GM12878 (cell line): ENCODE measurements around the gene TM4SF4. TPM values are rescaled to one million over a fixed set of nuclear protein-coding genes. Genes with fewer than 3 reads are reported as not detected.

Experiments used
- DPF2 ChIP-seq: fragments of 450-650 bp; IDR thresholded peaks from 2 replicates; pipeline ENCODE4 v1.6.1; 2017; ENCODE audit warnings: mild to moderate bottlenecking
- EZH2 ChIP-seq: IDR thresholded peaks from 2 replicates; pipeline ENCODE4 v1.6.1; 2012; ENCODE audit warnings: low read depth, mild to moderate bottlenecking, control low read depth, inconsistent platforms, low read length, borderline replicate concordance; ENCODE audit not compliant: control insufficient read depth
- IKZF2 ChIP-seq, 2 experiments: fragments of 450-650 bp; IDR thresholded peaks; 2 replicates each; pipeline ENCODE4 v1.6.1; 2017; ENCODE audit warnings: mild to moderate bottlenecking in 2 of 2, moderate library complexity in 2 of 2
- JUND ChIP-seq: IDR thresholded peaks from 2 replicates; pipeline ENCODE4 v1.6.1; 2012; ENCODE audit warnings: low read depth, mild to moderate bottlenecking, low read length, improper control_type of control experiment, moderate library complexity
- NRF1 ChIP-seq: conservative IDR thresholded peaks from 2 replicates; pipeline ENCODE4 v1.6.1; 2011; ENCODE audit warnings: mild to moderate bottlenecking, low read depth, low read length, improper control_type of control experiment
- PAX5 ChIP-seq: IDR thresholded peaks from 2 replicates; pipeline ENCODE4 v1.6.1; 2011; ENCODE audit warnings: low read depth, low read length, borderline replicate concordance
- POLR2AphosphoS2 ChIP-seq: IDR thresholded peaks from 2 replicates; pipeline ENCODE4 v1.6.1; 2011; ENCODE audit warnings: low read depth, mild to moderate bottlenecking, low read length, improper control_type of control experiment, moderate library complexity
- RELB ChIP-seq: fragments of 450-650 bp; IDR thresholded peaks from 2 replicates; pipeline ENCODE4 v1.6.1; 2017; ENCODE audit warnings: low read depth, mild to moderate bottlenecking, moderate library complexity
- ZBTB40 ChIP-seq: fragments of 450-650 bp; IDR thresholded peaks from 2 replicates; pipeline ENCODE4 v1.6.1; 2016; ENCODE audit warnings: mild to moderate bottlenecking, moderate library complexity, borderline replicate concordance
- polyA plus RNA-seq, 11 experiments: library from polyadenylated mRNA; depleted of rRNA in 4 of 11; unstranded in 6 of 11; stranded (reverse) in 5 of 11; fragments of >200 nt; fragmentation: Nextera tagmentation in 4 of 11; fragmentation: Illumina TruSeq in 1 of 11; extraction: Ambion mirVana in 4 of 11; extraction: Trizol in 1 of 11; gene quantifications; 1 replicate in 1 of 11; 2 replicates in 10 of 11; pipeline versions ENCODE4 v1.2.1 to v1.2.3, GENCODE V29; 2011 to 2016; ENCODE audit warnings: inconsistent platforms in 2 of 11, missing spikeins in 2 of 11, low read depth in 1 of 11
- total RNA-seq, 4 experiments: library from RNA; depleted of rRNA in 3 of 4; stranded (reverse); fragments of >200 nt in 3 of 4; fragmentation: Illumina TruSeq in 1 of 4; extraction: Trizol in 1 of 4; gene quantifications; 2 replicates each; pipeline versions ENCODE4 v1.2.1 to v1.2.3, GENCODE V29; 2013 to 2021
- TF ChIP-seq, protein P1 (sequence below): fragments of 450-650 bp; IDR thresholded peaks from 2 replicates; pipeline ENCODE4 v1.6.1; 2016; ENCODE audit warnings: mild to moderate bottlenecking

The TM4SF4 gene
- total and polyA plus RNA-seq, 10 of the 15 experiments (the other 5 are each of a cell fraction or from before 2014, with no cell fraction given) = 0.06 to 1.3 TPM; not detected in 8

- no peak for TF ChIP-seq ZBTB40
- TF ChIP-seq NRF1 = no peak
- TF ChIP-seq RELB = no peak
- TF ChIP-seq, protein P1, sequence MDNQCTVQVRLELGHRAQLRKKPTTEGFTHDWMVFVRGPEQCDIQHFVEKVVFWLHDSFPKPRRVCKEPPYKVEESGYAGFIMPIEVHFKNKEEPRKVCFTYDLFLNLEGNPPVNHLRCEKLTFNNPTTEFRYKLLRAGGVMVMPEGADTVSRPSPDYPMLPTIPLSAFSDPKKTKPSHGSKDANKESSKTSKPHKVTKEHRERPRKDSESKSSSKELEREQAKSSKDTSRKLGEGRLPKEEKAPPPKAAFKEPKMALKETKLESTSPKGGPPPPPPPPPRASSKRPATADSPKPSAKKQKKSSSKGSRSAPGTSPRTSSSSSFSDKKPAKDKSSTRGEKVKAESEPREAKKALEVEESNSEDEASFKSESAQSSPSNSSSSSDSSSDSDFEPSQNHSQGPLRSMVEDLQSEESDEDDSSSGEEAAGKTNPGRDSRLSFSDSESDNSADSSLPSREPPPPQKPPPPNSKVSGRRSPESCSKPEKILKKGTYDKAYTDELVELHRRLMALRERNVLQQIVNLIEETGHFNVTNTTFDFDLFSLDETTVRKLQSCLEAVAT = peak; percentile 92
- TF ChIP-seq DPF2 = no peak
- no peak for TF ChIP-seq JUND
- TF ChIP-seq PAX5 = no peak
- TF ChIP-seq IKZF2 (IDR thresholded peaks at IDR 0.05) = no peak
- no peak for TF ChIP-seq EZH2
- no peak for TF ChIP-seq POLR2AphosphoS2
These were observed 6.0 kb downstream of the TM4SF4 start (continued) for GRCh38 chr3:149480326-149481017.
